ENCODE data around the gene EEF1AKMT1. TPM values are rescaled to one million over a fixed set of nuclear protein-coding genes. Genes with fewer than 3 reads are reported as not detected.

EEF1AKMT1 gene
- total RNA-seq, 1 experiment from 2014 or later = 6.1 TPM

DNA sequence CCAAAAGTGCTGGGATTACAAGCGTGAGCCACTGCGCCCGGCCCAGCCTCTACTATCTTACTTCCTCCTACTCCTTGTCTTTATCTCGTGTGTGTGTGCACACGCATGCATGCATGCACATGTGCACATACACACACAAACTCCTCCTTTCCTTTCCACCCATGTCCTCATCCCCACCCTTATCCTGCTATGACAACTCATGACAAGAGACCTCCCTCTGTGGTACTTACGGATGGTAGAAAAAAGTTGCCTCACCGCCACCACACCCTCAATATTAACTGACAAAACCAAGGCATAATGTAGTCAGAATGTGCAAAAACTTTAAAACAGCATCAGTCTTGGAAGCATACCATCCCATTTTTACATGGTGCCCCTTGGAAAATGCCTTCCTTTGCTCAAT lies 15.9 kb upstream of the EEF1AKMT1 start:
- Histone ChIP-seq H3K79me2 (ENCODE audit: insufficient read depth, low read length) (no peaks in the 10 kb centered on the region), H3T11ph (ENCODE audit: low read length) (no peak overlapping the region), H3K56ac (ENCODE audit: insufficient read length, low read depth, low read length) (no peak overlapping the region), H2BK20ac (ENCODE audit: low read depth, low read length, poor library complexity, severe bottlenecking) (no peak overlapping the region), H3K27ac (ENCODE audit: insufficient read length, low read depth, low read length) (no peak overlapping the region), H3K18ac (ENCODE audit: insufficient read length, low read depth, low read length) (no peak overlapping the region), H4K20me1 (ENCODE audit: control insufficient read depth, insufficient read depth, insufficient read length) (peaks cover 2% of the 10 kb centered on the region), H2BK12ac (ENCODE audit: insufficient read length, low read depth, low read length) (no peak overlapping the region), H2BK120ac (ENCODE audit: low read depth, low read length, poor library complexity, severe bottlenecking) (no peak overlapping the region), H3K23ac (ENCODE audit: insufficient read length, low read depth, low read length) (no peak overlapping the region), H4K91ac (ENCODE audit: insufficient read length, low read depth, low read length) (no peak overlapping the region), H3K79me1 (ENCODE audit: insufficient read depth, low read depth, low read length, poor library complexity, severe bottlenecking) (no peaks in the 10 kb centered on the region), H2AFZ (ENCODE audit: low read length) (no peak overlapping the region), H2AK5ac (ENCODE audit: insufficient read length, low read length) (no peak overlapping the region), H3K9ac (ENCODE audit: extremely low read depth, insufficient read length, low read length) (no peak overlapping the region), H3K9me3 (ENCODE audit: control insufficient read depth, low read depth, low read length) (no peaks in the 10 kb centered on the region), H4K5ac (ENCODE audit: insufficient read length, low read depth, low read length) (no peak overlapping the region), H3K14ac (ENCODE audit: insufficient read depth, low read length) (no peak overlapping the region), H3K4me1 (ENCODE audit: insufficient read depth, low read length) (no peaks in the 10 kb centered on the region), H4K8ac (replicated peaks; ENCODE audit: insufficient read length, low read depth, low read length) (no peak overlapping the region), H3K4me2 (ENCODE audit: insufficient read depth, insufficient read length, low read length) (no peak overlapping the region), H2BK5ac (ENCODE audit: insufficient read length, low read length) (no peak overlapping the region), H3K23me2 (ENCODE audit: insufficient read length, low read depth, low read length, poor library complexity, severe bottlenecking) (no peaks in the 10 kb centered on the region), H2BK15ac (ENCODE audit: low read depth, low read length) (no peak overlapping the region), H3K27me3 (ENCODE audit: insufficient read depth, low read length) (no peaks in the 10 kb centered on the region), H3K4ac (ENCODE audit: low read depth, low read length) (no peak overlapping the region)
- no peaks in the 10 kb centered on the region for H3K27me3 Mint-ChIP-seq (ENCODE audit: low read depth)
- H3K9me3 Mint-ChIP-seq = no peaks in the 10 kb centered on the region
- no peaks in the 10 kb centered on the region for H3K4me1 Mint-ChIP-seq
- 0 out of 7 replicates have a peak overlapping the region, but pooled peaks of 1 of the 3 experiments have one; percentile 43 for H3K27ac Mint-ChIP-seq
- TF ChIP-seq, protein P1, sequence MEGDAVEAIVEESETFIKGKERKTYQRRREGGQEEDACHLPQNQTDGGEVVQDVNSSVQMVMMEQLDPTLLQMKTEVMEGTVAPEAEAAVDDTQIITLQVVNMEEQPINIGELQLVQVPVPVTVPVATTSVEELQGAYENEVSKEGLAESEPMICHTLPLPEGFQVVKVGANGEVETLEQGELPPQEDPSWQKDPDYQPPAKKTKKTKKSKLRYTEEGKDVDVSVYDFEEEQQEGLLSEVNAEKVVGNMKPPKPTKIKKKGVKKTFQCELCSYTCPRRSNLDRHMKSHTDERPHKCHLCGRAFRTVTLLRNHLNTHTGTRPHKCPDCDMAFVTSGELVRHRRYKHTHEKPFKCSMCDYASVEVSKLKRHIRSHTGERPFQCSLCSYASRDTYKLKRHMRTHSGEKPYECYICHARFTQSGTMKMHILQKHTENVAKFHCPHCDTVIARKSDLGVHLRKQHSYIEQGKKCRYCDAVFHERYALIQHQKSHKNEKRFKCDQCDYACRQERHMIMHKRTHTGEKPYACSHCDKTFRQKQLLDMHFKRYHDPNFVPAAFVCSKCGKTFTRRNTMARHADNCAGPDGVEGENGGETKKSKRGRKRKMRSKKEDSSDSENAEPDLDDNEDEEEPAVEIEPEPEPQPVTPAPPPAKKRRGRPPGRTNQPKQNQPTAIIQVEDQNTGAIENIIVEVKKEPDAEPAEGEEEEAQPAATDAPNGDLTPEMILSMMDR (conservative IDR thresholded peaks at IDR 0.05) = no peak
- H3K4me3 Mint-ChIP-seq = no peak overlapping the region
- H3K36me3 Mint-ChIP-seq (ENCODE audit: insufficient read depth in 1 of 3, low read depth in 3 of 3) = peaks cover 14 to 57% (median 40%) of the 10 kb centered on the region in 3 experiments; a peak in 6 of 7 replicates
- no peak for DNase-seq
- no CpG with 5 or more reads among the region's 7 CpGs for WGBS (ENCODE audit: extremely low coverage, insufficient read length, low lambda C conversion rate)

Measured in H9 (cell line).